ENCODE data around the gene TTF2.

TTF2 gene

DNA sequence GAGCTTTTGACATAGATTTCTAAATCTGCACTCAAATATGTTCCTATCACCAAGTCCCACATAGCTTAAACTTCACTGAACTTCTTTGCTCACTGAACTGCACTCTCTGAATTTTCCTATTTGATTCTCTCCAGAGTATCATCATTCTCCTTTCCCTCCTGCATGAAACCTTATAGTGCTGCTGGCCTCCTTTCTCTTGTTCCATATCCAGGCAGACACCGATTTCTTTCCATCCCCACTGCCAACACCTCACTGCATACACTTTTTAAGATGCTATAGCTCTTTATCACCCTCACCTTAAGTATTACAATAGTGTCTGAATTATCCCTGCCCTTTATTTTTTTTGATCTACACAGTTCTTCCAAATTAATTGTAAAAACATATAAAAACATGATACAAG lies 64.5 kb downstream of the TTF2 start:
- no peaks in the 10 kb centered on the region for H3K36me3 ChIP-seq (ENCODE audit: insufficient read depth, low read length)
- no peaks in the 10 kb centered on the region for H3K79me2 ChIP-seq (ENCODE audit: insufficient read depth, low read length)
- no peak overlapping the region for H3K4me2 ChIP-seq (ENCODE audit: insufficient read depth, low read length)
- DNase-seq (no peak), ATAC-seq (ENCODE audit: insufficient read depth, low read depth) (no peak)
- no peak overlapping the region for H2AFZ ChIP-seq (ENCODE audit: low read depth, low read length)
- H4K20me1 ChIP-seq (ENCODE audit: insufficient read depth, low read length): peaks cover 3% of the 10 kb centered on the region; the same call in 1 of the 2 replicates
- TF ChIP-seq, protein P1, sequence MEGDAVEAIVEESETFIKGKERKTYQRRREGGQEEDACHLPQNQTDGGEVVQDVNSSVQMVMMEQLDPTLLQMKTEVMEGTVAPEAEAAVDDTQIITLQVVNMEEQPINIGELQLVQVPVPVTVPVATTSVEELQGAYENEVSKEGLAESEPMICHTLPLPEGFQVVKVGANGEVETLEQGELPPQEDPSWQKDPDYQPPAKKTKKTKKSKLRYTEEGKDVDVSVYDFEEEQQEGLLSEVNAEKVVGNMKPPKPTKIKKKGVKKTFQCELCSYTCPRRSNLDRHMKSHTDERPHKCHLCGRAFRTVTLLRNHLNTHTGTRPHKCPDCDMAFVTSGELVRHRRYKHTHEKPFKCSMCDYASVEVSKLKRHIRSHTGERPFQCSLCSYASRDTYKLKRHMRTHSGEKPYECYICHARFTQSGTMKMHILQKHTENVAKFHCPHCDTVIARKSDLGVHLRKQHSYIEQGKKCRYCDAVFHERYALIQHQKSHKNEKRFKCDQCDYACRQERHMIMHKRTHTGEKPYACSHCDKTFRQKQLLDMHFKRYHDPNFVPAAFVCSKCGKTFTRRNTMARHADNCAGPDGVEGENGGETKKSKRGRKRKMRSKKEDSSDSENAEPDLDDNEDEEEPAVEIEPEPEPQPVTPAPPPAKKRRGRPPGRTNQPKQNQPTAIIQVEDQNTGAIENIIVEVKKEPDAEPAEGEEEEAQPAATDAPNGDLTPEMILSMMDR (IDR thresholded peaks at IDR 0.05; ENCODE audit: borderline replicate concordance, extremely low read depth, low read length, poor library complexity, severe bottlenecking): no peak
- no peak for TF ChIP-seq EZH2 (IDR thresholded peaks at IDR 0.05; ENCODE audit: borderline replicate concordance, low read depth, low read length, severe bottlenecking)
- H3K27ac ChIP-seq (ENCODE audit: low read length): no peak overlapping the region
- peaks cover 38% of the 10 kb centered on the region for H3K27me3 ChIP-seq (ENCODE audit: insufficient read depth, low read length, poor library complexity)
- no peaks in the 10 kb centered on the region for H3K9me3 ChIP-seq (ENCODE audit: insufficient read depth, low read length, severe bottlenecking)
- no peaks in the 10 kb centered on the region for H3K4me1 ChIP-seq (ENCODE audit: insufficient read depth, low read length)
- H3K4me3 ChIP-seq (ENCODE audit: low read depth in 1 of 2, low read length in 2 of 2): no peak overlapping the region
- H3K9ac ChIP-seq (ENCODE audit: low read depth, low read length): no peak overlapping the region

DNA sequence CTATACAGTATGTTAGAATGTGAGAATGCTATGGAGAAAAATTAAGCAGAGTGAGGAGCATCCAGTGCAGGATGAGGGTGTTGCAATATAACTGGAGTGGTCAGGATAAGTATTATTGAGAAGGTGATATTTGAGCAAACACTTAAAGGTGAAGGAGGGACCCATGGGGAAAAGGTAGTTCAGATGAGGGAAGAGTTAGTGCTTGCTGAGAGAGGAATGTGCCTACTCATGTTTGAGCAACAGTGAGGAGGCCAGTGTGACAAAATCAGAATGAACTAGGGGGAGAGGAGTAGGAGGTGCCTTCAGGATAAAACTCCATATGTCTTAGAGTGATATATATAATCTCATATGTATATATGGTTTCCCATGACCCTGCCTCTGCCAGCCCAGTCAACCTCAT lies 67.7 kb downstream of the TTF2 start:
- H3K4me3 ChIP-seq (ENCODE audit: low read depth in 1 of 2, low read length in 2 of 2): no peak overlapping the region
- no peaks in the 10 kb centered on the region for H3K79me2 ChIP-seq (ENCODE audit: insufficient read depth, low read length)
- peaks cover 8% of the 10 kb centered on the region for H3K27me3 ChIP-seq (ENCODE audit: insufficient read depth, low read length, poor library complexity)
- no peaks in the 10 kb centered on the region for H4K20me1 ChIP-seq (ENCODE audit: insufficient read depth, low read length)
- no peak for TF ChIP-seq EZH2 (IDR thresholded peaks at IDR 0.05; ENCODE audit: borderline replicate concordance, low read depth, low read length, severe bottlenecking)
- TF ChIP-seq, protein P1 (IDR thresholded peaks at IDR 0.05; ENCODE audit: borderline replicate concordance, extremely low read depth, low read length, poor library complexity, severe bottlenecking): no peak
- no peaks in the 10 kb centered on the region for H3K36me3 ChIP-seq (ENCODE audit: insufficient read depth, low read length)
- H3K27ac ChIP-seq (ENCODE audit: low read length): no peak overlapping the region
- DNase-seq (no peak), ATAC-seq (ENCODE audit: insufficient read depth, low read depth) (no peak)
- H3K9me3 ChIP-seq (ENCODE audit: insufficient read depth, low read length, severe bottlenecking): no peaks in the 10 kb centered on the region
- H2AFZ ChIP-seq (ENCODE audit: low read depth, low read length): no peak overlapping the region
- no peak overlapping the region for H3K9ac ChIP-seq (ENCODE audit: low read depth, low read length)
- no peaks in the 10 kb centered on the region for H3K4me1 ChIP-seq (ENCODE audit: insufficient read depth, low read length)
- no peak overlapping the region for H3K4me2 ChIP-seq (ENCODE audit: insufficient read depth, low read length)

- DNase-seq (no peak), ATAC-seq (ENCODE audit: insufficient read depth, low read depth) (peak; percentile 66; the same call in 1 of the 3 replicates)
- Histone ChIP-seq H4K20me1 (ENCODE audit: insufficient read depth, low read length) (no peaks in the 10 kb centered on the region), H3K4me3 (ENCODE audit: low read depth in 1 of 2, low read length in 2 of 2) (no peak overlapping the region), H3K27me3 (ENCODE audit: insufficient read depth, low read length, poor library complexity) (peaks cover 8% of the 10 kb centered on the region), H3K4me1 (ENCODE audit: insufficient read depth, low read length) (no peaks in the 10 kb centered on the region), H2AFZ (ENCODE audit: low read depth, low read length) (no peak overlapping the region), H3K27ac (ENCODE audit: low read length) (no peak overlapping the region), H3K9ac (ENCODE audit: low read depth, low read length) (no peak overlapping the region), H3K36me3 (ENCODE audit: insufficient read depth, low read length) (no peaks in the 10 kb centered on the region), H3K79me2 (ENCODE audit: insufficient read depth, low read length) (no peaks in the 10 kb centered on the region), H3K9me3 (ENCODE audit: insufficient read depth, low read length, severe bottlenecking) (no peaks in the 10 kb centered on the region), H3K4me2 (ENCODE audit: insufficient read depth, low read length) (no peak overlapping the region)
- TF ChIP-seq EZH2 (IDR thresholded peaks at IDR 0.05; ENCODE audit: borderline replicate concordance, low read depth, low read length, severe bottlenecking): no peak
- TF ChIP-seq, protein P1 (IDR thresholded peaks at IDR 0.05; ENCODE audit: borderline replicate concordance, extremely low read depth, low read length, poor library complexity, severe bottlenecking): peak; percentile 68
Measured at GRCh38 chr1:117128323-117129079, 68.4 kb downstream of the TTF2 start.

Data from DND-41 (cell line).